Measurements from ENCODE around the gene ARSK.
A peak's percentile ranks its signal among the peaks of the same experiment; 100 is the strongest.

The ARSK gene

GRCh38 chr5:95564450-95564849, 9.5 kb downstream of the ARSK start:
- DNase-seq: peak; percentile 80

- no peak for DNase-seq
These were observed 10.5 kb downstream of the ARSK start for GRCh38 chr5:95565280-95565920.

GRCh38 chr5:95572016-95572415, 17.1 kb downstream of the ARSK start:
- DNase-seq: no peak

GRCh38 chr5:95581576-95581975, 26.7 kb downstream of the ARSK start:
- no peak for DNase-seq

GRCh38 chr5:95583992-95584391, 29.1 kb downstream of the ARSK start:
- no peak for DNase-seq

- no peak for DNase-seq
These were observed 36.0 kb downstream of the ARSK start for GRCh38 chr5:95590880-95591279.

- DNase-seq: no peak
These were observed 36.6 kb downstream of the ARSK start for GRCh38 chr5:95591490-95591901.

GRCh38 chr5:95595289-95595931, 40.5 kb downstream of the ARSK start:
- DNase-seq: no peak

- DNase-seq: no peak
These were observed 44.4 kb downstream of the ARSK start for GRCh38 chr5:95599252-95599651.

- DNase-seq: no peak
These were observed 45.7 kb downstream of the ARSK start for GRCh38 chr5:95600557-95600956.

GRCh38 chr5:95605786-95606185, 50.9 kb downstream of the ARSK start:
- DNase-seq: no peak

GRCh38 chr5:95606419-95606818, 51.5 kb downstream of the ARSK start:
- no peak for DNase-seq

GRCh38 chr5:95609711-95610110, 54.8 kb downstream of the ARSK start:
- DNase-seq: peak; percentile 37

GRCh38 chr5:95610546-95610945, 55.6 kb downstream of the ARSK start:
- DNase-seq: no peak

GRCh38 chr5:95611396-95611795, 56.5 kb downstream of the ARSK start:
- no peak for DNase-seq

- no peak for DNase-seq
These were observed 58.6 kb downstream of the ARSK start for GRCh38 chr5:95613514-95613913.

- no peak for DNase-seq
These were observed 60.2 kb downstream of the ARSK start for GRCh38 chr5:95615164-95615467.

GRCh38 chr5:95617057-95617456, 62.2 kb downstream of the ARSK start:
- DNase-seq: no peak

- no peak for DNase-seq
These were observed 64.2 kb downstream of the ARSK start for GRCh38 chr5:95619096-95619495.

- no peak for DNase-seq
These were observed 64.7 kb downstream of the ARSK start for GRCh38 chr5:95619514-95620029.

GRCh38 chr5:95620030-95620869, 65.3 kb downstream of the ARSK start, which contains the start of gene GPR150:
GPR150 (plus strand) TSS chr5:95620087; CDS start chr5:95620276, 189 bp downstream.
- no peak for DNase-seq

GRCh38 chr5:95620870-95621838, 66.3 kb downstream of the ARSK start:
- DNase-seq: no peak

All from NCI-H1694 (cell line).